ENCODE data around the gene SUSD2.
A peak's percentile ranks its signal among the peaks of the same experiment; 100 is the strongest.
"Not testable (repeated sequence)": the region's sequence is repeated elsewhere in the genome, so short reads cannot be mapped to it uniquely, and the experiment has no call there.

Gene SUSD2, protein sequence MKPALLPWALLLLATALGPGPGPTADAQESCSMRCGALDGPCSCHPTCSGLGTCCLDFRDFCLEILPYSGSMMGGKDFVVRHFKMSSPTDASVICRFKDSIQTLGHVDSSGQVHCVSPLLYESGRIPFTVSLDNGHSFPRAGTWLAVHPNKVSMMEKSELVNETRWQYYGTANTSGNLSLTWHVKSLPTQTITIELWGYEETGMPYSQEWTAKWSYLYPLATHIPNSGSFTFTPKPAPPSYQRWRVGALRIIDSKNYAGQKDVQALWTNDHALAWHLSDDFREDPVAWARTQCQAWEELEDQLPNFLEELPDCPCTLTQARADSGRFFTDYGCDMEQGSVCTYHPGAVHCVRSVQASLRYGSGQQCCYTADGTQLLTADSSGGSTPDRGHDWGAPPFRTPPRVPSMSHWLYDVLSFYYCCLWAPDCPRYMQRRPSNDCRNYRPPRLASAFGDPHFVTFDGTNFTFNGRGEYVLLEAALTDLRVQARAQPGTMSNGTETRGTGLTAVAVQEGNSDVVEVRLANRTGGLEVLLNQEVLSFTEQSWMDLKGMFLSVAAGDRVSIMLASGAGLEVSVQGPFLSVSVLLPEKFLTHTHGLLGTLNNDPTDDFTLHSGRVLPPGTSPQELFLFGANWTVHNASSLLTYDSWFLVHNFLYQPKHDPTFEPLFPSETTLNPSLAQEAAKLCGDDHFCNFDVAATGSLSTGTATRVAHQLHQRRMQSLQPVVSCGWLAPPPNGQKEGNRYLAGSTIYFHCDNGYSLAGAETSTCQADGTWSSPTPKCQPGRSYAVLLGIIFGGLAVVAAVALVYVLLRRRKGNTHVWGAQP

GRCh38 chr22:24181088-24181995, at the start of gene SUSD2:
Gene SUSD2 (plus strand): TSS chr22:24181487. CDS start chr22:24181520, 33 bp downstream.
- peak; percentile 74 for DNase-seq

GRCh38 chr22:24133187-24133965, 47.9 kb upstream of the SUSD2 start:
- DNase-seq, result no peak

DNA sequence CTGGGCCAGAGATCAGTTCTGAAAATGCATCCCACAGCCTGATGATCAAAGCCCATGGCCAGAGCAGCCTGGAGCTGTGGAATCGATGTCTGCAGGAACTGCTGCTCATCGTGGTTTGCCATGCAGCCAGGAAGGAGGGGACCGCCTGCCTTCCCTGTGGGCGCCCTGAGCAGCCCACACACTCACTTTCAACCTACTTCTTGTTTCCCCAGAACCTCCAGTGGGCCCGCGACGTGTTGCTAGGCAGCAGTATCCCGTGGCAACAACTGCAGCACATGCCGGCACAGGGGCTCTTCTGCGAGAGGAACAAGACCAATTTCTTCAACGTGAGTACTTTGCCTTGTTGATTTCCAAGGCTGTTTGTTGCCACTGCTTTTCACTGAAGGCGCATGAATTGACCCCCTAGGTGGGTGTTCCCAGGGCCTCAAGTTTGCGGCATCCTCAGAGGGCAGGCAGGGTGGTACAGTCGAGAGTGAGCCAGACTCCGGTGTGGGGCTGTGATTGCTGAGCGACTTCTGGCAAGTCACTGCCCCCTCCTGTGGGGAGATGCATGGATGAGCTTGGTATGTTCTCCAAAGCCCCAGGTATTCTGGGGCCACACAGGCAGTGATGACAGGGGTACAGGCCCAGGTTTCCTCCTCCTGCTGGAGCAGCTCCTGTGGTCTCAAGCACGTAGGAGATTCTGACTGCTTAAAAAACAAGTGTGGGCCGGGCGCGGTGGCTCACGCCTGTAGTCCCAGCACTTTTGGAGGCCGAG, 47.0 kb upstream of the SUSD2 start:
- DNase-seq, result no peak

GRCh38 chr22:24136533-24136932, 44.8 kb upstream of the SUSD2 start:
- not testable (repeated sequence) for DNase-seq

DNA sequence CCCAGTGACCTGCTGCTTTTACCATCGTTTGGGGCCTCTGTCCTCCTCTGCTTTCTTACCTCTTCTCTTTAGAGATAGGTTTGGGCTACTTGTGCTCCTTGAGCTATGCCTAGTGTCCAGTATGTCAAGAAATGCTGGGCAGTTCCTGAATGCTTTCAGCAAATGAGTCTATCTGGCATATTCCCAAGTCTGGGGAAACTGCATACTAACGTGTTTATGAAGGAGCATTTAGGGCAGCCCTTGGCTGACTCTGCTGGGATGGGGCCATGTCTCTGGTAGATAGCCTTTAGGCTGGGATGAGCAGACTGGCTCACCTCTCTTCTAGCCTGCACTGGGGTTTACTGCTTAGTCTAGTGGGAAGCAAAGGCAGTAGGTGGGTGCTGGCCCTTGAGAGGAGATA, 43.7 kb upstream of the SUSD2 start:
- no peak for DNase-seq

- no peak for DNase-seq
These were observed 42.5 kb upstream of the SUSD2 start for GRCh38 chr22:24138649-24139420.

- DNase-seq, result no peak
These were observed 40.9 kb upstream of the SUSD2 start for GRCh38 chr22:24140357-24140756.

DNA sequence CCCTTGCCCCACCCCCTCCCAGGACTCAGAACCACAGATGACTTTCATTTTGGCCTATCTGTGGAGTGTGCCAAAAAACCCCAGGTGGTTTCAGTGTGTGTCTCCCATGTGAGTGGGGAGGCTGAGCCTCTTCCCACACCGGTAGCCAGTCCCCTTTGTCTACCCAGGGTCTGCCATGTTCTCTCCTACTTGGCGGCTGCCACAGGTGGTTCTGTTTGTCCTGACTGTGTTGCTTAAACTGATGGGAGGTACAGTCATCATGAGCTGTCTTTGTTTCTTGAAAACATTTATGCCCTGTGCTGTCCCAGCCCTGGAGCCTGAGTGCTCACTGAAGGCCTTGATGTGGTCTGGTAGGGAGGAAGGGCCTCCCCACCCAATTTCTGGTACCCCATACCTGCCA, 39.7 kb upstream of the SUSD2 start:
- DNase-seq, result no peak

DNA sequence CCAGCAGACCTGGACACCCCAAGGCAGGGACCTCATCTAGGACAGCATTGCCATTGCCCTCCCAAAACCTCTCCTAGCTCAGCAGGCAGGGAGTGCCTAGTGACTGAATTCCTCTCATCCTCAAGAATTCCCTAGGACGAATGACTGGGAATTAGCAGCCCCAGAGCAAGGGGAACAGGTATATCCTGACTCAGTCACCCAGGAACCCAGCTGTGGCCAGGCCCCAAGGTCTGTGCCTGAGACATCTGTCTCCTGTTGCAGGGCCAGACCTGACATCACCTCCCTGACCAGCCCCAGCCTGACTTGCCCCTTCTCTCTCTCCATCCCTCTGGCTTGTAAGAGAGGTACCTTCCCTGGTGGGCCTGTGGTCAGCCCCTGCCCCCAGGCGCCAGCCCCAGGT, 39.0 kb upstream of the SUSD2 start:
- DNase-seq, result no peak

DNA sequence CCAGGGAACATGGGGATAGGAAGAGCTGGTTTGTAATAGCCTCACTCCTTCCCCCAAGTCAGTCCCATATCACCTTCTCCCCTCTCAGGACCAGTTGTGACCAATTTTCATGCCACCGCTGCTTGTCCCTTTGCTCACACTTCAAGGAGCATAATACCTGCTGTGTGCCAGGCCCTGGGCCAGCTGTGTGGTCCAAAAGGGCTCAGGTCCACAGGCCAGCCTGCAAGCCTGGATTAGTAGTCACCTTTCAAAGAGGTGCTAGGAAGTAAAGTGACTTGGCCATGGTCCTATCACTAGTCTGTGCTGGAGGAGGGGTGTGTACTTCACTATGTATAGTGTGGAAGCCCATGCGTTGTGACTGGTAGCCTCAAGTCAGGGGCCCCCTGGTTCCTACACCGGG, 38.5 kb upstream of the SUSD2 start:
- DNase-seq, result no peak

- no peak for DNase-seq
These were observed 37.1 kb upstream of the SUSD2 start for GRCh38 chr22:24144056-24144777.

DNA sequence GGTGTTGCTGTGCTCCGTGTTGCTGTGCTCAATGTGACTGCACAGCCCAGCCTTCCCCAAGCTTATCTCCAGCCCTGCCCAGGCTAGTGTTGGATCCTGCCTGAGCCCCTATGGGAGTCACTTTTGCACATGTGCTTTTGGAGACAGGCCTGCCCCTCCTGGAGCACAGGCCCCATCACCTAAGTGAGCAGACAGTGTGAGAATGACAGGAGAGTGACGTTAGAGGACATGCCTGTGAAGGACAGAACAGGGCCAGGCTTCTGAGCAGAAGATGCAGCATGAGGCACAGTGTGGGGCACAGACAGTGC, 36.6 kb upstream of the SUSD2 start:
- DNase-seq, result no peak

DNA sequence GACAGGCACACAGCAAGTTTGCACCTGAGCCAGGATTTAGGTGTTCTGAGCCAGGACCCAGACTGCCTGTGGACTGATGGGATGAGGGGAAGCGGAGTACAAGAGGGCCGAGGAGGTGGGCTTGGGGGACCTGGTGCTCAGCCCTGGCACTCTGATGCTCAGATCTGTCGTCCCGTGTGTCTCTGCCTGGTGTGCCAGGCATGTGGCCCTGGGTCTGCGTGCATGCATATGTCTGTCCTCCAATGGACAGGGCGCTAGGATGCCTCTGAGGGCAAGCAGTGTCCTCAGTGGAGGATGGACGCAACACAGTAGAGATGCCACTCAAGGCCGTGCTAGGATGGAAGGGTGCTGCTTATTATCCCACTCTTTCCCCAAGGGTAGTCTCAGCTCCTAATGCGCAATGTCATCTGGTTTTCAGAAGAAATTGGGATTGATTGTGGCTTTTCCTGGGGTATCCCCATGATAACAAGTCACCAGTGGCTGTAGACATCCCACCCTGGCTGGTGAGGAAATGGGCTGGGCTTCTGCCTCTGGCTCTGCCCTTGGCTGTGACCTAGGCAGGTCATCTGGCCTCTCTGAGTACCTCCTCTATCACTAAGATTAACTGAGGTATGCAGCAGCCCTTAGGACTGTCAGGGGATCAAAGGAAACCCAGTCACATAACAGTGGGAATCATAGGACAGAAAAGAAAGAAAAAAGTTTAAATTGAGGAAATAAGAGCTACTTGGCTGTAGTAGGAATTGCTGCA, 35.7 kb upstream of the SUSD2 start:
- DNase-seq, result no peak

GRCh38 chr22:24146194-24146616, 35.1 kb upstream of the SUSD2 start:
- no peak for DNase-seq

GRCh38 chr22:24146791-24147353, 34.4 kb upstream of the SUSD2 start:
- no peak for DNase-seq

DNA sequence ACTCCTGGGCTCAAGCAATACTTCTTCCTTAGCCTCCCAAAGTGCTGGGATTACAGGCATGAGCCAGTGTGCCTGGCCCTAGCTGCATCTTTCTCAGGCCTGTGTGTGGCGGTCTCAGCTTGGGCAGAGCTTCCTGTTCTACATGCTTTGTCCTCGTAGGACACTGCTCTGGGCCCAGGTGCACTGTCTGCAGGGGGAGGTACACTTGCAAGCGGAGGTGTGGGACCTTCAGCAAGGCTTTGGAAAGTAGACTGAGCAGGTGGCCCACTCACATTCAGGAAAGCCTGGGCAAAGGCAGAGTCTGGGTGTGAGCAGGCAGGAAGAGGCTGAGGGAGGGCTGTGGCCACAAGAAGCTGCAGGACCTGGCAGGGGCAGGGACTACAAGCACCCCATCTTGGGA, 33.6 kb upstream of the SUSD2 start:
- no peak for DNase-seq

DNA sequence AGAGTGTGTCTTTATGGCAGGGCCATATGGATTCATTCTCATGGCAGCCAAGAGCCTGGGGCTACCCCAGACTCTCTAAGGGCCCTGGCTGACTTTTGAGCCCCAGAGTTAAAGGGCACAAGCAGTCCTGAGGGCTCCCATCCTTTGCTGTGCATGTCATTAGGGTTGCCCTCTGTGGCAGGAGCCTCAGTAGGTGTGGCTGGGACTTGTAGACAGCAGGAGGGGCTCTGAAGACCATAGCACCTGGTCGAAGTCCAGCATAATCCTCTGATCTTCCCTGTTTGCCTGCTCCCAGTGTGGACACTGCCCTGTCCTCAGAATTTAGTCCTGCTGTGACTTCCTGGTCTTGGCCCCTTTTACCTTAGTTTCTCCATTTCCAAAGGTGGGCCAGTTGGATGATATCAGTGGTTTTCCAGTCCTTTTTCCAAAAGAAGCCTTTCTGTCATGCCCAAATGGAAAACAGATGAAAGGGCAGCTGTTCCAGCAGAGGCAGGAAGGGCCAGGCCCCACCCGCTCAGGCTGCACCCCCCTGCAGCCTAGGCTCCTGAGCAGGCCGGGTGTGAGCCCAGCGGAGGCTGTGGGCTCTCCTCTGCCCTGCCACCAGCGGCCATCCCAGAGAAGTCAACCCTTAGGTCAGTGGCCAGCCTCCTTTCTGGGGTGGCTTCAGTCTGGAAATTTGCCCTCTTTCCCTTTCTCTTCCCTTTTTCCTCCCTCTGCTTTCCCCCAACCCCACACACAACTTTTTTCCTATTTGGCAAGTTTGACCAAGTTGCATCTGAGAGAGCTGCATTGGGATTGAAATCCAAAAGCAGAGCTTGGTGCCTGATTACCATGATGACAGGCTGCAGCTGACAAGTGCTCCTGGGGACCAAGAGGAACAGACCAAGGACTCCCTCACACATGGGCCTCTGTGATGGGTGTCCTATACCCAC, 32.8 kb upstream of the SUSD2 start:
- no peak for DNase-seq

- DNase-seq, result no peak
These were observed 32.1 kb upstream of the SUSD2 start for GRCh38 chr22:24149198-24149590.

Data from DMS 273 treated with DMSO at 0.1 percent for 48 hours (cell line).